Neuronal stem cell (in vitro differentiated cells): Measurements from ENCODE around the gene DYNLT3.

Source experiments
- DNase-seq: peaks from one replicate; pipeline ENCODE4 v3.0.0-alpha.2; 2013; ENCODE audit warnings: low spot score
- H2AFZ ChIP-seq: one replicate; pipeline ENCODE4 v1.6.1; 2013; ENCODE audit warnings: mild to moderate bottlenecking, low read length, inconsistent platforms
- H2AK5ac ChIP-seq: 2 replicates; pipeline ENCODE4 v1.6.1; 2013; ENCODE audit warnings: low read depth, mild to moderate bottlenecking, inconsistent platforms, low read length, moderate library complexity, mixed read lengths
- H2BK120ac ChIP-seq: 2 replicates; pipeline ENCODE4 v1.6.1; 2013; ENCODE audit warnings: low read depth, mild to moderate bottlenecking, inconsistent platforms, low read length, moderate library complexity, mixed read lengths
- H2BK12ac ChIP-seq: one replicate; pipeline ENCODE4 v1.6.1; 2013; ENCODE audit warnings: low read length, inconsistent platforms
- H2BK15ac ChIP-seq: 2 replicates; pipeline ENCODE4 v1.6.1; 2013; ENCODE audit warnings: mild to moderate bottlenecking, low read length, inconsistent platforms, mixed read lengths
- H2BK5ac ChIP-seq: one replicate; pipeline ENCODE4 v1.6.1; 2013; ENCODE audit warnings: inconsistent platforms, mild to moderate bottlenecking, low read length, moderate library complexity
- H3K14ac ChIP-seq: one replicate; pipeline ENCODE4 v1.6.1; 2013; ENCODE audit warnings: low read length, inconsistent platforms
- H3K18ac ChIP-seq: 2 replicates; pipeline ENCODE4 v1.6.1; 2013; ENCODE audit warnings: low read length, inconsistent platforms
- H3K23ac ChIP-seq: 2 replicates; pipeline ENCODE4 v1.6.1; 2013; ENCODE audit warnings: low read depth, mild to moderate bottlenecking, mixed read lengths, low read length, inconsistent platforms; ENCODE audit not compliant: poor library complexity
- H3K27ac ChIP-seq: replicated peaks from 3 replicates; pipeline ENCODE4 v1.5.1; 2013; ENCODE audit warnings: low read length, inconsistent platforms
- H3K27me3 ChIP-seq, 3 experiments: 2 replicates each; pipeline ENCODE4 v1.6.1; 2013; ENCODE audit warnings: low read length in 3 of 3, mild to moderate bottlenecking in 2 of 3, inconsistent platforms in 1 of 3, low read depth in 1 of 3, mixed read lengths in 1 of 3, moderate library complexity in 1 of 3; ENCODE audit not compliant: control insufficient read depth in 3 of 3, insufficient read depth in 3 of 3
- H3K36me3 ChIP-seq, 2 donors: replicated peaks in 1 of 2; 2 replicates each; pipeline ENCODE4 v1.6.1; 2013; ENCODE audit warnings: low read length in 2 of 2; ENCODE audit not compliant: control insufficient read depth in 2 of 2, insufficient read depth in 2 of 2
- H3K4ac ChIP-seq: 2 replicates; pipeline ENCODE4 v1.6.1; 2013; ENCODE audit warnings: inconsistent platforms, mild to moderate bottlenecking, low read length, moderate library complexity
- H3K4me1 ChIP-seq, 2 donors: 1 replicate in 1 of 2; 2 replicates in 1 of 2; pipeline ENCODE4 v1.6.1; 2013; ENCODE audit warnings: low read length in 2 of 2, low read depth in 1 of 2; ENCODE audit not compliant: control insufficient read depth in 2 of 2, insufficient read depth in 1 of 2
- H3K4me2 ChIP-seq: one replicate; pipeline ENCODE4 v1.6.1; 2013; ENCODE audit warnings: mild to moderate bottlenecking, low read length, inconsistent platforms; ENCODE audit not compliant: insufficient read depth, poor library complexity, severe bottlenecking
- H3K4me3 ChIP-seq, 2 donors: 2 replicates each; pipeline ENCODE4 v1.5.1; 2013; ENCODE audit warnings: low read length in 2 of 2, mild to moderate bottlenecking in 2 of 2, inconsistent platforms in 1 of 2, moderate library complexity in 1 of 2
- H3K79me1 ChIP-seq: one replicate; pipeline ENCODE4 v1.6.1; 2013; ENCODE audit warnings: low read depth, mild to moderate bottlenecking, inconsistent platforms, low read length, moderate library complexity
- H3K9ac ChIP-seq: one replicate; pipeline ENCODE4 v1.6.1; 2013; ENCODE audit warnings: mild to moderate bottlenecking, low read depth, low read length, inconsistent platforms; ENCODE audit not compliant: poor library complexity
- H3K9me3 ChIP-seq, 2 donors: replicated peaks in 1 of 2; 2 replicates each; pipeline versions ENCODE3 to v1.6.1; 2013; ENCODE audit warnings: low read length in 2 of 2, mild to moderate bottlenecking in 2 of 2, inconsistent platforms in 1 of 2, low read depth in 1 of 2, mixed read lengths in 1 of 2, moderate library complexity in 1 of 2; ENCODE audit not compliant: control insufficient read depth in 2 of 2, insufficient read depth in 1 of 2
- H4K8ac ChIP-seq: one replicate; pipeline ENCODE4 v1.6.1; 2013; ENCODE audit warnings: low read depth, mild to moderate bottlenecking, inconsistent platforms, low read length, moderate library complexity
- H4K91ac ChIP-seq: one replicate; pipeline ENCODE4 v1.6.1; 2013; ENCODE audit warnings: low read length, low read depth, mild to moderate bottlenecking, inconsistent platforms; ENCODE audit not compliant: poor library complexity
- WGBS, 2 donors: extraction: QIAGEN DNeasy Blood & Tissue Kit; methylation state at CpG; one replicate each; pipeline ENCODE4 v1.1.7; 2013; ENCODE audit warnings: missing lambda C conversion rate in 2 of 2, mixed read lengths in 1 of 2; ENCODE audit not compliant: insufficient read length in 2 of 2, insufficient replicate concordance in 1 of 2; ENCODE audit errors: extremely low coverage in 2 of 2; 5-methylcytosine and 5-hydroxymethylcytosine counted together

DYNLT3 gene

DNA sequence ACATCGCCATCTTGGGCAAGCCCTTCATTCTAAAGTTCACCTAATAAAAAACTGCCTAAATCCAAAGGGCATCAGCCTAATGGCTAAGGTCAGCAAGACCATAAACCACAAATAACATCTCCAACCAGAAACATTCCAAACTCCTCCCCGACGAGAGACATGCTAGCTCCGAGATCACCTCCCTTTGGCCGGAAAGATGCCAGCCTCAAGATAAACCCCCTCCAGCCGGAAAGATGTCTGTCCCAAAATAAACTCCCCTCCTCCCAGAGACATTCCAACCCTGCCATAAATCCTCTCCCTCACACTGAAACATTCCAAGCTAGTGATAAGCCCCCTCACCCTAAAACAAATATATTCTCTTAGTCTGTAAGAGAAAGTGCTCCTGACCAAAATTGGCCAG is 13.3 kb upstream of the DYNLT3 start:
- WGBS, 2 donors, result no CpG with 5 or more reads among the region's 6 CpGs
- no peak overlapping the region for H2AK5ac ChIP-seq
- no peak overlapping the region for H4K8ac ChIP-seq
- no peak overlapping the region for H3K4ac ChIP-seq
- H3K4me1 ChIP-seq, result no peaks in the 10 kb centered on the region
- H3K27ac ChIP-seq, result no peak overlapping the region
- H4K91ac ChIP-seq, result no peak overlapping the region
- H3K9me3 ChIP-seq, result no peaks in the 10 kb centered on the region
- no peak overlapping the region for H3K4me3 ChIP-seq
- H2BK120ac ChIP-seq, result no peak overlapping the region
- no peak overlapping the region for H2BK5ac ChIP-seq
- H3K27me3 ChIP-seq, result no peaks in the 10 kb centered on the region
- no peak for DNase-seq
- H3K9ac ChIP-seq, result no peak overlapping the region
- H3K36me3 ChIP-seq, result no peaks in the 10 kb centered on the region
- H3K23ac ChIP-seq, result no peak overlapping the region
- no peak overlapping the region for H3K14ac ChIP-seq
- no peak overlapping the region for H3K4me2 ChIP-seq
- H3K18ac ChIP-seq, result no peak overlapping the region
- H2BK15ac ChIP-seq, result no peak overlapping the region
- no peak overlapping the region for H2AFZ ChIP-seq
- no peaks in the 10 kb centered on the region for H3K79me1 ChIP-seq
- H2BK12ac ChIP-seq, result no peak overlapping the region

DNA sequence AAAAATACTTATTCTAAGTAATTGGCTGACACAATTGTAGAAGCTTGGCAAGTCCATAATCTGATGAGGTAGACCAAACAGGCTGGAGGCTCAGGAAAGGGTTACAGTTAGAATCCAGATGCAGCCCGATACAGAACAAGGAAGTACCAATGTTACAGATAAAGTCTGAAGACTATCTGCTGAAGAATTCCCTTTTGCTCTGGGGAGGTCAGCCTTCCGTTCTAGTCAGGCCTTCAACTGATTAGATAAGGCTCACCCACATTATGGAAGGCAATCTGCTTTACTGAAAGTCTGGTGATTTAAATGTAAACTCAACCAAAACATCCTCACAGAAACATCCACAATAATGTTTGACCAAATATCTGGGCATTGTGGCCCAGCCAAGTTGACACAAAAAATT is 7.4 kb upstream of the DYNLT3 start:
- Histone ChIP-seq H3K14ac (no peak overlapping the region), H3K9ac (no peak overlapping the region), H2BK120ac (no peak overlapping the region), H3K4ac (no peak overlapping the region), H3K4me1 (no peaks in the 10 kb centered on the region), H3K79me1 (no peaks in the 10 kb centered on the region), H3K4me2 (no peak overlapping the region), H2BK5ac (no peak overlapping the region), H2BK12ac (no peak overlapping the region), H3K9me3 (no peaks in the 10 kb centered on the region), H2AFZ (no peak overlapping the region), H3K18ac (no peak overlapping the region), H2AK5ac (no peak overlapping the region), H2BK15ac (no peak overlapping the region), H4K8ac (no peak overlapping the region), H3K27ac (no peak overlapping the region), H3K23ac (no peak overlapping the region), H3K36me3 (no peaks in the 10 kb centered on the region), H3K4me3 (no peak overlapping the region), H4K91ac (no peak overlapping the region), H3K27me3 (no peaks in the 10 kb centered on the region)
- no peak for DNase-seq
- no CpG with 5 or more reads among the region's 2 CpGs for WGBS, 2 donors

- no peak overlapping the region for H3K9ac ChIP-seq
- no peaks in the 10 kb centered on the region for H3K79me1 ChIP-seq
- no peak overlapping the region for H3K23ac ChIP-seq
- no peak overlapping the region for H2BK5ac ChIP-seq
- no peak overlapping the region for H2BK120ac ChIP-seq
- no peak overlapping the region for H4K91ac ChIP-seq
- no peak overlapping the region for H3K27ac ChIP-seq
- no peak overlapping the region for H3K4me2 ChIP-seq
- H3K36me3 ChIP-seq, result no peaks in the 10 kb centered on the region
- H2AFZ ChIP-seq, result no peak overlapping the region
- H3K18ac ChIP-seq, result no peak overlapping the region
- no peaks in the 10 kb centered on the region for H3K27me3 ChIP-seq
- no peak overlapping the region for H4K8ac ChIP-seq
- no peaks in the 10 kb centered on the region for H3K9me3 ChIP-seq
- H3K4ac ChIP-seq, result no peak overlapping the region
- H3K4me1 ChIP-seq, result no peaks in the 10 kb centered on the region
- H2BK12ac ChIP-seq, result no peak overlapping the region
- DNase-seq, result no peak
- H3K14ac ChIP-seq, result no peak overlapping the region
- H2AK5ac ChIP-seq, result no peak overlapping the region
- no peak overlapping the region for H3K4me3 ChIP-seq
- no peak overlapping the region for H2BK15ac ChIP-seq
- no CpG with 5 or more reads among the region's 3 CpGs for WGBS, 2 donors
Measured at GRCh38 chrX:37854148-37854547, 6.8 kb upstream of the DYNLT3 start.

- Histone ChIP-seq H3K4me2 (peak overlapping the region; percentile 18), H2BK5ac (no peak overlapping the region), H3K27ac (no peak overlapping the region), H2BK15ac (no peak overlapping the region), H2AK5ac (no peak overlapping the region), H2AFZ (peak overlapping the region; percentile 81), H3K9me3 (no peaks in the 10 kb centered on the region), H4K8ac (no peak overlapping the region), H3K4me1 (no peaks in the 10 kb centered on the region), H3K79me1 (no peaks in the 10 kb centered on the region), H3K27me3 (no peaks in the 10 kb centered on the region), H2BK120ac (no peak overlapping the region), H3K4me3 (peak overlapping the region; percentile 43 to 85), H3K9ac (no peak overlapping the region), H3K14ac (no peak overlapping the region), H3K23ac (no peak overlapping the region), H4K91ac (no peak overlapping the region), H3K36me3 (no peaks in the 10 kb centered on the region), H2BK12ac (no peak overlapping the region), H3K4ac (no peak overlapping the region), H3K18ac (no peak overlapping the region)
- DNase-seq, result no peak
- WGBS, 2 donors, result no CpG with 5 or more reads among the region's 5 CpGs
Measured at GRCh38 chrX:37847733-37848197, 394 bp upstream of the DYNLT3 start.
